Stimulated activated memory B cell treated with anti-CD40 and anti-IgM and Interleukin-4, amounts not matched to agents 10 μg/mL and 1 μg/mL and 100 μg/mL, for 72 hours (primary cell): ENCODE data around the gene TXNRD2.

Experiments
- ATAC-seq: fragments of 150-1000 bp; cut with Tn5 transposase; 2 replicates; pipeline ENCODE4 v1.10.0; 2021
- H3K27ac Mint-ChIP-seq: one replicate; pipeline ENCODE4 v1.8.0; 2022; ENCODE audit warnings: mild to moderate bottlenecking, mixed read lengths
- H3K27me3 Mint-ChIP-seq: one replicate; pipeline ENCODE4 v1.8.0; 2022; ENCODE audit warnings: mixed read lengths
- H3K36me3 Mint-ChIP-seq: one replicate; pipeline ENCODE4 v1.8.0; 2022; ENCODE audit warnings: mixed read lengths
- H3K4me1 Mint-ChIP-seq: one replicate; pipeline ENCODE4 v1.8.0; 2022; ENCODE audit warnings: mixed read lengths
- H3K4me3 Mint-ChIP-seq: one replicate; pipeline ENCODE4 v1.8.0; 2022; ENCODE audit warnings: mild to moderate bottlenecking, moderate library complexity, mixed read lengths
- H3K9me3 Mint-ChIP-seq: one replicate; pipeline ENCODE4 v1.8.0; 2022; ENCODE audit warnings: mixed read lengths

Gene TXNRD2

GRCh38 chr22:19878461-19879245, 63.0 kb downstream of the TXNRD2 start:
- Mint-ChIP-seq H3K27ac (no peak overlapping the region), H3K4me1 (no peaks in the 10 kb centered on the region), H3K9me3 (no peaks in the 10 kb centered on the region), H3K4me3 (no peak overlapping the region), H3K36me3 (no peaks in the 10 kb centered on the region), H3K27me3 (no peaks in the 10 kb centered on the region)
- ATAC-seq = no peak

GRCh38 chr22:19877626-19878339, 63.8 kb downstream of the TXNRD2 start:
- no peak for ATAC-seq
- Mint-ChIP-seq H3K27me3 (no peaks in the 10 kb centered on the region), H3K27ac (no peak overlapping the region), H3K4me1 (no peaks in the 10 kb centered on the region), H3K4me3 (no peak overlapping the region), H3K36me3 (no peaks in the 10 kb centered on the region), H3K9me3 (no peaks in the 10 kb centered on the region)

GRCh38 chr22:19876941-19877625, 64.5 kb downstream of the TXNRD2 start:
- peak; percentile 7 for ATAC-seq
- Mint-ChIP-seq H3K27me3 (no peaks in the 10 kb centered on the region), H3K9me3 (no peaks in the 10 kb centered on the region), H3K36me3 (no peaks in the 10 kb centered on the region), H3K4me1 (no peaks in the 10 kb centered on the region), H3K4me3 (no peak overlapping the region), H3K27ac (no peak overlapping the region)

GRCh38 chr22:19876314-19876940, 65.2 kb downstream of the TXNRD2 start:
- no peaks in the 10 kb centered on the region for H3K9me3 Mint-ChIP-seq
- no peak for ATAC-seq

GRCh38 chr22:19875531-19876313, 65.9 kb downstream of the TXNRD2 start:
- Mint-ChIP-seq H3K36me3 (no peaks in the 10 kb centered on the region), H3K27ac (no peak overlapping the region), H3K4me3 (no peak overlapping the region), H3K27me3 (no peaks in the 10 kb centered on the region), H3K9me3 (no peaks in the 10 kb centered on the region), H3K4me1 (no peaks in the 10 kb centered on the region)
- no peak for ATAC-seq

More at GRCh38 chr22:19876314-19876940, 65.2 kb downstream of the TXNRD2 start:
- no peak overlapping the region for H3K27ac Mint-ChIP-seq
- no peak overlapping the region for H3K4me3 Mint-ChIP-seq
- H3K4me1 Mint-ChIP-seq = no peaks in the 10 kb centered on the region
- no peaks in the 10 kb centered on the region for H3K27me3 Mint-ChIP-seq
- H3K36me3 Mint-ChIP-seq = no peaks in the 10 kb centered on the region

- H3K27ac Mint-ChIP-seq = no peak overlapping the region
- ATAC-seq = no peak
- H3K4me3 Mint-ChIP-seq = no peak overlapping the region
- H3K27me3 Mint-ChIP-seq = no peaks in the 10 kb centered on the region
- H3K36me3 Mint-ChIP-seq = no peaks in the 10 kb centered on the region
- no peaks in the 10 kb centered on the region for H3K4me1 Mint-ChIP-seq
- no peaks in the 10 kb centered on the region for H3K9me3 Mint-ChIP-seq
Observed at GRCh38 chr22:19875061-19875530, 66.5 kb downstream of the TXNRD2 start.

GRCh38 chr22:19874307-19875060, 67.1 kb downstream of the TXNRD2 start:
- Mint-ChIP-seq H3K4me1 (no peaks in the 10 kb centered on the region), H3K27ac (no peak overlapping the region), H3K4me3 (no peak overlapping the region), H3K27me3 (no peaks in the 10 kb centered on the region), H3K9me3 (no peaks in the 10 kb centered on the region), H3K36me3 (no peaks in the 10 kb centered on the region)
- ATAC-seq = no peak

- Mint-ChIP-seq H3K9me3 (no peaks in the 10 kb centered on the region), H3K27ac (no peak overlapping the region), H3K36me3 (no peaks in the 10 kb centered on the region), H3K4me3 (no peak overlapping the region), H3K4me1 (no peaks in the 10 kb centered on the region), H3K27me3 (no peaks in the 10 kb centered on the region)
- no peak for ATAC-seq
Observed at GRCh38 chr22:19873960-19874306, 67.7 kb downstream of the TXNRD2 start.

- Mint-ChIP-seq H3K4me3 (no peak overlapping the region), H3K4me1 (no peaks in the 10 kb centered on the region), H3K27ac (no peak overlapping the region), H3K36me3 (no peaks in the 10 kb centered on the region), H3K9me3 (no peaks in the 10 kb centered on the region), H3K27me3 (no peaks in the 10 kb centered on the region)
- ATAC-seq = no peak
Observed at GRCh38 chr22:19873138-19873959, 68.3 kb downstream of the TXNRD2 start.

- Mint-ChIP-seq H3K9me3 (no peaks in the 10 kb centered on the region), H3K36me3 (no peaks in the 10 kb centered on the region), H3K4me1 (no peaks in the 10 kb centered on the region), H3K27me3 (no peaks in the 10 kb centered on the region), H3K4me3 (no peak overlapping the region), H3K27ac (no peak overlapping the region)
- ATAC-seq = no peak
Observed at GRCh38 chr22:19872779-19873137, 68.9 kb downstream of the TXNRD2 start.

- ATAC-seq = no peak
- Mint-ChIP-seq H3K4me3 (no peak overlapping the region), H3K27me3 (no peaks in the 10 kb centered on the region), H3K4me1 (no peaks in the 10 kb centered on the region), H3K9me3 (no peaks in the 10 kb centered on the region), H3K27ac (no peak overlapping the region), H3K36me3 (no peaks in the 10 kb centered on the region)
Observed at GRCh38 chr22:19871845-19872778, 69.5 kb downstream of the TXNRD2 start.

GRCh38 chr22:19871023-19871844, 70.4 kb downstream of the TXNRD2 start:
- no peaks in the 10 kb centered on the region for H3K36me3 Mint-ChIP-seq
- no peaks in the 10 kb centered on the region for H3K9me3 Mint-ChIP-seq
- no peak overlapping the region for H3K4me3 Mint-ChIP-seq
- ATAC-seq = no peak
- H3K27me3 Mint-ChIP-seq = no peaks in the 10 kb centered on the region
- no peaks in the 10 kb centered on the region for H3K4me1 Mint-ChIP-seq
- no peak overlapping the region for H3K27ac Mint-ChIP-seq
